Cardiac muscle cell (in vitro differentiated cells and primary cell): ENCODE data around the gene CEP72. TPM values are rescaled to one million over a fixed set of nuclear protein-coding genes. Genes with fewer than 3 reads are reported as not detected.

ENCODE experiments used
- DNase-seq, 2 donors: peaks; one replicate each; pipeline versions ENCODE4 v3.0.0 to v3.0.0-alpha.2; 2010 to 2017; ENCODE audit warnings: low read depth in 1 of 2, low spot score in 1 of 2
- H3K27ac ChIP-seq: fragments of 200-600 bp; sonication (generic); 2 replicates; pipeline ENCODE4 v1.5.1; 2016
- H3K27me3 ChIP-seq: fragments of 200-600 bp; sonication (generic); 2 replicates; pipeline ENCODE4 v1.6.0; 2016; ENCODE audit warnings: control low read depth
- H3K36me3 ChIP-seq: fragments of 200-600 bp; sonication (generic); 2 replicates; pipeline ENCODE4 v1.5.1; 2016; ENCODE audit warnings: control low read depth
- H3K4me1 ChIP-seq: fragments of 200-600 bp; sonication (generic); 2 replicates; pipeline ENCODE4 v1.8.1; 2017; ENCODE audit warnings: low read depth, mild to moderate bottlenecking, mixed run types
- H3K4me3 ChIP-seq: fragments of 200-600 bp; sonication (generic); 2 replicates; pipeline ENCODE4 v1.5.1; 2016; ENCODE audit warnings: mild to moderate bottlenecking
- H3K9me3 ChIP-seq: fragments of 200-600 bp; sonication (generic); 2 replicates; pipeline ENCODE4 v1.5.1; 2017; ENCODE audit warnings: low read depth, mild to moderate bottlenecking, control low read depth
- polyA plus RNA-seq: library from polyadenylated mRNA; unstranded; fragments of >200 nt; fragmentation: Nextera tagmentation; extraction: Ambion mirVana; gene quantifications from 2 replicates; pipeline ENCODE4 v1.2.1, GENCODE V29; 2016
- total RNA-seq: library from RNA; depleted of rRNA; stranded (reverse); fragments of >200 nt; gene quantifications from 2 replicates; pipeline ENCODE4 v1.2.3, GENCODE V29; 2016
- TF ChIP-seq, protein P1 (sequence below): IDR thresholded peaks from 2 replicates; pipeline ENCODE4 v1.5.1; 2012; ENCODE audit warnings: low read depth, mild to moderate bottlenecking, low read length

The CEP72 gene
- total and polyA plus RNA-seq, 2 experiments from 2014 or later = 6.6 to 8.5 TPM

DNA sequence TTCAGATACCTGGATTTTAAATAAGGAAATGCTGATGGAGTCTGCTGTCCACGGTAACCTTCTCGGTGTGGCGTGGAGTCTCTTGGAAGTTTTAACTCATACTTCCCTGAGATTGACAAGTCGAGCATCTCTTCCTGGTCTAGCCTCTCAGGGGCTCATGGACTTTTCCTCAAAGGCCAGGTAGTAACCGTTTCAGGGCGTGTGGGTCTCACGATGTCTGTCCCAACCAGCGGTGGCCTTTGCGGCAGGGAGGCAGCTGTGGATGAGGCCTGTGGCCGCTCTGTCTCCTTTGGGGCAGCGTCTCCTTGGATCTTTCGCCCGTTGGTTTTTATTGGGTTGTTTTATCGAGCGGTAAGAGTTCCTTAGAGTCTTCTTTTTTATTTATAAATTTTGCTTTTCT is 32.8 kb downstream of the CEP72 start:
- no peak overlapping the region for H3K4me3 ChIP-seq
- no peak for DNase-seq
- TF ChIP-seq, protein P1, sequence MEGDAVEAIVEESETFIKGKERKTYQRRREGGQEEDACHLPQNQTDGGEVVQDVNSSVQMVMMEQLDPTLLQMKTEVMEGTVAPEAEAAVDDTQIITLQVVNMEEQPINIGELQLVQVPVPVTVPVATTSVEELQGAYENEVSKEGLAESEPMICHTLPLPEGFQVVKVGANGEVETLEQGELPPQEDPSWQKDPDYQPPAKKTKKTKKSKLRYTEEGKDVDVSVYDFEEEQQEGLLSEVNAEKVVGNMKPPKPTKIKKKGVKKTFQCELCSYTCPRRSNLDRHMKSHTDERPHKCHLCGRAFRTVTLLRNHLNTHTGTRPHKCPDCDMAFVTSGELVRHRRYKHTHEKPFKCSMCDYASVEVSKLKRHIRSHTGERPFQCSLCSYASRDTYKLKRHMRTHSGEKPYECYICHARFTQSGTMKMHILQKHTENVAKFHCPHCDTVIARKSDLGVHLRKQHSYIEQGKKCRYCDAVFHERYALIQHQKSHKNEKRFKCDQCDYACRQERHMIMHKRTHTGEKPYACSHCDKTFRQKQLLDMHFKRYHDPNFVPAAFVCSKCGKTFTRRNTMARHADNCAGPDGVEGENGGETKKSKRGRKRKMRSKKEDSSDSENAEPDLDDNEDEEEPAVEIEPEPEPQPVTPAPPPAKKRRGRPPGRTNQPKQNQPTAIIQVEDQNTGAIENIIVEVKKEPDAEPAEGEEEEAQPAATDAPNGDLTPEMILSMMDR = no peak
- H3K36me3 ChIP-seq = peaks cover 10% of the 10 kb centered on the region
- H3K27me3 ChIP-seq = no peaks in the 10 kb centered on the region
- no peaks in the 10 kb centered on the region for H3K9me3 ChIP-seq
- H3K27ac ChIP-seq = no peak overlapping the region
- H3K4me1 ChIP-seq = no peaks in the 10 kb centered on the region

DNA sequence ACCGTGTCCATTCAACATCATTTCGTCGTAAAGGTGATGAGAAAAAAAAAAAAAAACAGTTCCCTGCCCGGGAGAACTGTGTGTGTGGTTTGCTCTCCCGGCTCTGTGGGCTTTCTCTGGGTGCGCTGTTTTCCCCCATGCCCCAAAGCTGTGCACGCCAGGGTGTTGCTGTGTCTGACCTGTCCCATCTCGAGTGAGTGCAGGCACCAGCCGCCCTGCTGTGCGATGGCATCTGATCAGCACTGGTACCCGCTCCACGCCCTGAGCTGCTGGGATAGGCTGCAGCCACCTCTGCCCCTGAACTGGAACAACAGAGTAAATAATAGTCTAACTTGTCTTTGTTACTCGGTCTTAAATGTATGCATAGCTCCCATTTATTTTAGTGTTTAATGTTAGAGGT is 33.3 kb downstream of the CEP72 start:
- no peak for DNase-seq
- Histone ChIP-seq H3K27ac (no peak overlapping the region), H3K27me3 (no peaks in the 10 kb centered on the region), H3K36me3 (peaks cover 9% of the 10 kb centered on the region), H3K4me1 (no peaks in the 10 kb centered on the region), H3K4me3 (no peak overlapping the region), H3K9me3 (no peaks in the 10 kb centered on the region)
- TF ChIP-seq, protein P1 = no peak

DNA sequence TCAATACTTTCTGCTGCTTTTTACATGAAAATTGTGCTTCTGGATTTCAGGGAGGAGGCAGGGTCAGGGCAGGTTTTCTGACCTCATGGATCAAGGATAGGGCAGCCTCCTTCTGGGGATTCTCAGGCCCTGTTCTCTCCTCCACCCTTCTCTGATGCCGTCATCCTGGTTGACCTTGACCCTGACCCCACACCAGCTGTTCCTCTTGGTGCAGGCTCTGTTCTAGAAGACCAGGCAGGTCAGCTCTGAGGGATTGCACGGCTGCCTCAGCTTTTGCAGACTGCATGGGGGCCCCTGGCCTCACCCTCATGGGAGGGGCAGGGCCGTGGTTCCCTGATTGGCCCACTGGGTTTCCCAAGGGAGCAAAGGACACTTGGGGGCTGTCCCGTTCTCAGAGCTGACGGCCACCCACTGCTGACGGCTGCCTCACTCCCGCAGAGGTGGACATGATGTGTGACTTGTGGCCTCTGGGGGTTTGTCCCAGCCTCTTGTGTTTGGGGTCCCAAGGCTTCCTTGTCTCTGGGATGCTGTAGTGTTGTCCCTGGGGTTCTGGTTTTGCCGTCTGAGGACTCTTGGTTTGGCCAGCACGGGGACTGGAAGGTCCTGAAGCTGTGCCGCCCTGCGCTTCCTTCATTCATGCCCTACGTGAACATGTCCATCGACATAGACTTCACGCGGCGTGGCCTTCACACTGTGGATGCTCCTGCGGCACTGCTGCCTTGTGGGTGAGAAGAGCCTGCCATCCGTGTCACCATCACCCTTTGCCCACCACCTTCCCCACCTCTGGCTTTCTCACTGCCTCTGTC is 34.5 kb downstream of the CEP72 start:
- no peak for DNase-seq
- H3K9me3 ChIP-seq = no peaks in the 10 kb centered on the region
- H3K27ac ChIP-seq = no peak overlapping the region
- no peak overlapping the region for H3K4me3 ChIP-seq
- H3K36me3 ChIP-seq = peaks cover 4% of the 10 kb centered on the region
- TF ChIP-seq, protein P1 = no peak
- no peaks in the 10 kb centered on the region for H3K27me3 ChIP-seq
- H3K4me1 ChIP-seq = no peaks in the 10 kb centered on the region

DNA sequence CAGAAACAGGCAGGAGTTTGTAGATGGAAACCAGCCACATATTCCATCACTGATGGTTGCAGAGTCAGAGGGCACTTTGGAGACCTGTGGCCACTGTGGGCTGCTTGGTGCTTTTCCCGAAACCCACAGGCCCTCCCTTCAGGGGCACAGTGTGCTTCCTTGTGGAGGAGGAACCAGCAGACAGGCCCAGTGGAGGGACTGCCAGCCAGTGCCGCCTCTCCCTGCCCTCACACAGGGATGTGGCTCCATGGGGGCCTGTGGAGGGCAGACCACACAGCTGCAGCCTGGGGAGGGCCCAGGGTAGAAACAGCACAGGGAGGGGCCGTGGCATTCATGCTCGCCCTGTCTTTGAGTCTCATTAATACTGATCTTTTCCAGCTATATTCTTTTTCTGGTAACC is 35.2 kb downstream of the CEP72 start:
- no peak for DNase-seq
- no peaks in the 10 kb centered on the region for H3K27me3 ChIP-seq
- no peak overlapping the region for H3K27ac ChIP-seq
- H3K4me3 ChIP-seq = no peak overlapping the region
- TF ChIP-seq, protein P1 = no peak
- H3K9me3 ChIP-seq = no peaks in the 10 kb centered on the region
- H3K4me1 ChIP-seq = no peaks in the 10 kb centered on the region
- H3K36me3 ChIP-seq = peaks cover 4% of the 10 kb centered on the region

DNA sequence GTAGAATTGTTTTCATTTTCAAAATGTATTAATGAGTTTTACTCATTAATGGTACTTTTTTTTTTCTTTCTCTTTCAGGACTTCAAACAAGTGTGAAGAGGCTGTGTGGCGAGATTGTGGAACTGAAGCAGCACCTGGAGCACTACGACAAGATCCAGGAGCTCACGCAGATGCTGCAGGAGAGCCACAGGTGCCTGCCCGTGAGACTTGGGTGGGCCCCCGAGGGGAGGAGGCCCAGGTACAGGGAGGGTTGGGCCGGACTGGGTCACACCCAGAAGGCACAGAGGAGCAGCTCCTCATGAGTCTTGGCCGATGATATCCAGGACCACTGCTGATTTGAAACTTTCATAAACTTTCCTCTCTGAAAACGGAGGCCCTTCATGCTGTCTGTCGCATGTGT is 35.6 kb downstream of the CEP72 start:
- TF ChIP-seq, protein P1 = no peak
- Histone ChIP-seq H3K27me3 (no peaks in the 10 kb centered on the region), H3K9me3 (no peaks in the 10 kb centered on the region), H3K4me1 (no peaks in the 10 kb centered on the region), H3K36me3 (peaks cover 4% of the 10 kb centered on the region), H3K27ac (no peak overlapping the region), H3K4me3 (no peak overlapping the region)
- DNase-seq = no peak
